Activated CD4-positive, alpha-beta T cell treated with anti-CD3 and anti-CD28 coated beads for 4 hours (primary cell): ENCODE measurements around the gene PLVAP.

ENCODE experiments used
- DNase-seq, 2 donors: peaks; one replicate each; pipeline ENCODE4 v3.0.0-alpha.2; 2020

Gene PLVAP

GRCh38 chr19:17320435-17320834 lies 56.7 kb downstream of the PLVAP start:
- no peak for DNase-seq

- DNase-seq = no peak
Measured at GRCh38 chr19:17319473-17320238, 57.5 kb downstream of the PLVAP start.

- no peak for DNase-seq
Measured at GRCh38 chr19:17318966-17319365, 58.2 kb downstream of the PLVAP start.

- no peak for DNase-seq
Measured at GRCh38 chr19:17314007-17314593, 63.0 kb downstream of the PLVAP start.

- no peak for DNase-seq
Measured at GRCh38 chr19:17312189-17313113, 64.7 kb downstream of the PLVAP start.

GRCh38 chr19:17311455-17312188 lies 65.5 kb downstream of the PLVAP start:
- no peak for DNase-seq

- DNase-seq = no peak
Measured at GRCh38 chr19:17309965-17310461, 67.1 kb downstream of the PLVAP start.

- DNase-seq = peak; percentile 99
Measured at GRCh38 chr19:17309198-17309964, 67.8 kb downstream of the PLVAP start, which contains the start of gene DDA1. TSS of gene DDA1 (plus strand) at chr19:17309563. CDS start at chr19:17309655, 92 bp downstream.

GRCh38 chr19:17307876-17308377 lies 69.2 kb downstream of the PLVAP start:
- DNase-seq = no peak

GRCh38 chr19:17306285-17306714 lies 70.8 kb downstream of the PLVAP start:
- DNase-seq = no peak

GRCh38 chr19:17305517-17306284 lies 71.4 kb downstream of the PLVAP start, which contains the start of gene MRPL34:
TSS of gene MRPL34 (plus strand) at chr19:17305872. CDS start at chr19:17305893, 21 bp downstream.
- peak; percentile 89 to 93 for DNase-seq

GRCh38 chr19:17305216-17305516 lies 72.0 kb downstream of the PLVAP start:
- DNase-seq = no peak

GRCh38 chr19:17304386-17305215 lies 72.5 kb downstream of the PLVAP start:
- no peak for DNase-seq

GRCh38 chr19:17303940-17304267 lies 73.2 kb downstream of the PLVAP start:
- DNase-seq = no peak

GRCh38 chr19:17303167-17303939 lies 73.8 kb downstream of the PLVAP start, which contains the start of gene ABHD8:
TSS of gene ABHD8 (minus strand) at chr19:17303425. CDS start at chr19:17301616, 1,809 bp downstream.
- DNase-seq = peak; percentile 91 to 92

- DNase-seq = peak; percentile 37
Measured at GRCh38 chr19:17302391-17303166, 74.6 kb downstream of the PLVAP start.
